HepG2 (cell line): ENCODE measurements around the gene C9orf43. TPM values are rescaled to one million over a fixed set of nuclear protein-coding genes. Genes with fewer than 3 reads are reported as not detected.

ENCODE experiments used
- FOXP1 ChIP-seq, 2 experiments: fragments of 450-650 bp in 1 of 2; IDR thresholded peaks; 2 replicates each; pipeline ENCODE4 v1.6.1; 2017 to 2018; ENCODE audit warnings: antibody characterized with exemption in 1 of 2
- GTF2F1 ChIP-seq: fragments of 150-350 bp; IDR thresholded peaks from 2 replicates; pipeline ENCODE4 v1.6.1; 2014; ENCODE audit warnings: low read length
- HES4 ChIP-seq: sonication (generic); formaldehyde crosslinking; IDR thresholded peaks from 2 replicates; pipeline ENCODE4 v1.9.0; 2021; ENCODE audit warnings: mild to moderate bottlenecking, missing genetic modification reagents, borderline replicate concordance
- KLF16 ChIP-seq, 2 experiments: sonication (generic) in 1 of 2; formaldehyde crosslinking in 1 of 2; IDR thresholded peaks; 2 replicates each; pipeline versions ENCODE4 v1.6.1 to v1.8.0; 2016 to 2023; ENCODE audit warnings: missing genetic modification reagents in 2 of 2, missing compliant biosample characterization in 1 of 2
- MAF1 ChIP-seq: sonication (generic); formaldehyde crosslinking; IDR thresholded peaks from 2 replicates; pipeline ENCODE4 v1.5.0; 2020; ENCODE audit warnings: missing genetic modification reagents, borderline replicate concordance
- NBN ChIP-seq: fragments of 450-650 bp; conservative IDR thresholded peaks from 2 replicates; pipeline ENCODE4 v1.6.1; 2017
- RORA ChIP-seq: sonication (generic); formaldehyde crosslinking; IDR thresholded peaks from 2 replicates; pipeline ENCODE4 v1.5.0; 2020; ENCODE audit warnings: mild to moderate bottlenecking, missing genetic modification reagents, moderate library complexity
- TCF7L2 ChIP-seq: IDR thresholded peaks from 2 replicates; pipeline ENCODE4 v1.6.1; 2011; ENCODE audit warnings: mild to moderate bottlenecking, low read depth, low read length, moderate library complexity
- TMF1 ChIP-seq: sonication (generic); formaldehyde crosslinking; IDR thresholded peaks from 2 replicates; pipeline ENCODE4 v1.8.1; 2022; ENCODE audit warnings: low read depth, missing genetic modification reagents
- ZFP37 ChIP-seq: sonication (generic); formaldehyde crosslinking; IDR thresholded peaks from 2 replicates; pipeline ENCODE4 v1.4.0; 2020; ENCODE audit warnings: missing genetic modification reagents, borderline replicate concordance
- ZNF451 ChIP-seq: sonication (generic); formaldehyde crosslinking; IDR thresholded peaks from 2 replicates; pipeline ENCODE4 v1.5.0; 2020; ENCODE audit warnings: mild to moderate bottlenecking, missing genetic modification reagents
- ZNF816 ChIP-seq: sonication (generic); formaldehyde crosslinking; IDR thresholded peaks from 2 replicates; pipeline ENCODE4 v1.8.0; 2022; ENCODE audit warnings: missing genetic modification reagents, mild to moderate bottlenecking, borderline replicate concordance
- polyA plus RNA-seq, 8 experiments: library from polyadenylated mRNA; depleted of rRNA in 3 of 8; stranded (reverse) in 7 of 8; unstranded in 1 of 8; fragments of >200 nt; fragmentation: Illumina TruSeq in 4 of 8; extraction: Trizol in 4 of 8; gene quantifications; 2 replicates each; pipeline versions ENCODE4 v1.2.1 to v1.2.3, GENCODE V29; 2011 to 2016; ENCODE audit warnings: low read depth in 4 of 8, missing spikeins in 1 of 8, mixed read lengths in 1 of 8; ENCODE audit not compliant: insufficient read depth in 1 of 8
- total RNA-seq, 5 experiments: library from RNA; depleted of rRNA; stranded (reverse); fragments of >200 nt; fragmentation: Illumina TruSeq; extraction: Trizol; gene quantifications; 2 replicates each; pipeline ENCODE4 v1.2.3, GENCODE V29; 2016; ENCODE audit warnings: low read depth in 1 of 5
- TF ChIP-seq, protein P1 (sequence below): sonication (generic); formaldehyde crosslinking; IDR thresholded peaks from 2 replicates; pipeline ENCODE4 v1.5.1; 2020; ENCODE audit warnings: mild to moderate bottlenecking, missing genetic modification reagents, borderline replicate concordance
- TF ChIP-seq, protein P2 (sequence below): sonication (generic); formaldehyde crosslinking; IDR thresholded peaks from 2 replicates; pipeline ENCODE4 v1.5.0; 2020; ENCODE audit warnings: mild to moderate bottlenecking, low read depth, missing genetic modification reagents, borderline replicate concordance
- TF ChIP-seq, protein P3 (sequence below): sonication (generic); formaldehyde crosslinking; IDR thresholded peaks from 2 replicates; pipeline ENCODE4 v1.4.0; 2020; ENCODE audit warnings: missing genetic modification reagents
- TF ChIP-seq, protein P4 (sequence below): IDR thresholded peaks from 2 replicates; pipeline ENCODE4 v1.6.1; 2012; ENCODE audit warnings: low read length, improper control_type of control experiment

Gene C9orf43
- total and polyA plus RNA-seq, 2 of the 13 experiments (the other 11 are each of a cell fraction or from before 2014, with no cell fraction given): 0.24 to 0.31 TPM

DNA sequence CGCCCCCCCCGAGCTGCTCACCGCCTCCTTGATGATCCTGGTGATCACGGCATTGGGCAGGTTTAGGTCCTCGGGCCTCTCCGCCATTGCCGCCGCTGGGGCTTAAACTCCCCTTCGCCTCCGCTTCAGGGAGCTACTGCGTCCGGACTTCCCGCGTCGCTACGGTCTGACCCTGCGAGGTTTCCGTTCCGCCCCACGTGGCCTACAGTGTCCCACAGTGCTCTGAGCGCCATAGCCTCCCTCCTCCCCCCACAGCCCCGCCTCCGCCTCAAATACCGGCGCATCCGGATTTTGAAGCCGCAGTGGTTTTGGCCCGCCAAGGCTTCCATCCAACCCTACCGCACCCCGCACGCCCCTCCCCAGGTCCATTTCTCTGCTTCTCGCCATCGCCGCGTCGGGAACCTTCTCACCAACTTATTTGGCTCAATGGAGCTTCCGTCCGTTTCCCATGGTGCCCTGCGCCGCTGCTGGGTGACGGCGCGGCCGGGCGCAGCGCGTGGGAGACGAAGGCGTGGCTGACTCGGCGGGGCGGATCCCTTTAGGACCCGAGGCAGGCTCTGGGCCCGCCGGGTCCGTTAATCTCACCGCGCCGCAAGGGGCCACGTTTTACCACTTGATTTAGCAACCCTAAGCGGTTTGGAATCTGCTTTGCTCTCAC lies at the start of gene C9orf43, which contains the start of gene POLE3 (continued):
- TF ChIP-seq, protein P1, sequence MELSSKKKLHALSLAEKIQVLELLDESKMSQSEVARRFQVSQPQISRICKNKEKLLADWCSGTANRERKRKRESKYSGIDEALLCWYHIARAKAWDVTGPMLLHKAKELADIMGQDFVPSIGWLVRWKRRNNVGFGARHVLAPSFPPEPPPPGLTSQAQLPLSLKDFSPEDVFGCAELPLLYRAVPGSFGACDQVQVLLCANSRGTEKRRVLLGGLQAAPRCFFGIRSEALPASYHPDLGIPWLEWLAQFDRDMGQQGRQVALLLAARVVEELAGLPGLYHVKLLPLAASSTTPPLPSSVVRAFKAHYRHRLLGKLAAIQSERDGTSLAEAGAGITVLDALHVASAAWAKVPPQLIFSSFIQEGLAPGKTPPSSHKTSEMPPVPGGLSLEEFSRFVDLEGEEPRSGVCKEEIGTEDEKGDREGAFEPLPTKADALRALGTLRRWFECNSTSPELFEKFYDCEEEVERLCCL (CRISPR knock-in tag): no peak; the same call in 1 of the 2 replicates
- TF ChIP-seq RORA (CRISPR knock-in tag): no peak
- TF ChIP-seq, protein P2, sequence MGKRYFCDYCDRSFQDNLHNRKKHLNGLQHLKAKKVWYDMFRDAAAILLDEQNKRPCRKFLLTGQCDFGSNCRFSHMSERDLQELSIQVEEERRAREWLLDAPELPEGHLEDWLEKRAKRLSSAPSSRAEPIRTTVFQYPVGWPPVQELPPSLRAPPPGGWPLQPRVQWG (CRISPR knock-in tag): no peak
- TF ChIP-seq MAF1 (CRISPR knock-in tag): peak; percentile 75; the same call in 1 of the 2 replicates
- TF ChIP-seq TMF1 (CRISPR knock-in tag): peak; percentile 83; the same call in 1 of the 2 replicates
- no peak for TF ChIP-seq GTF2F1
- no peak for TF ChIP-seq NBN
- TF ChIP-seq HES4 (CRISPR knock-in tag): peak; percentile 50; the same call in 1 of the 2 replicates
- TF ChIP-seq, protein P3, sequence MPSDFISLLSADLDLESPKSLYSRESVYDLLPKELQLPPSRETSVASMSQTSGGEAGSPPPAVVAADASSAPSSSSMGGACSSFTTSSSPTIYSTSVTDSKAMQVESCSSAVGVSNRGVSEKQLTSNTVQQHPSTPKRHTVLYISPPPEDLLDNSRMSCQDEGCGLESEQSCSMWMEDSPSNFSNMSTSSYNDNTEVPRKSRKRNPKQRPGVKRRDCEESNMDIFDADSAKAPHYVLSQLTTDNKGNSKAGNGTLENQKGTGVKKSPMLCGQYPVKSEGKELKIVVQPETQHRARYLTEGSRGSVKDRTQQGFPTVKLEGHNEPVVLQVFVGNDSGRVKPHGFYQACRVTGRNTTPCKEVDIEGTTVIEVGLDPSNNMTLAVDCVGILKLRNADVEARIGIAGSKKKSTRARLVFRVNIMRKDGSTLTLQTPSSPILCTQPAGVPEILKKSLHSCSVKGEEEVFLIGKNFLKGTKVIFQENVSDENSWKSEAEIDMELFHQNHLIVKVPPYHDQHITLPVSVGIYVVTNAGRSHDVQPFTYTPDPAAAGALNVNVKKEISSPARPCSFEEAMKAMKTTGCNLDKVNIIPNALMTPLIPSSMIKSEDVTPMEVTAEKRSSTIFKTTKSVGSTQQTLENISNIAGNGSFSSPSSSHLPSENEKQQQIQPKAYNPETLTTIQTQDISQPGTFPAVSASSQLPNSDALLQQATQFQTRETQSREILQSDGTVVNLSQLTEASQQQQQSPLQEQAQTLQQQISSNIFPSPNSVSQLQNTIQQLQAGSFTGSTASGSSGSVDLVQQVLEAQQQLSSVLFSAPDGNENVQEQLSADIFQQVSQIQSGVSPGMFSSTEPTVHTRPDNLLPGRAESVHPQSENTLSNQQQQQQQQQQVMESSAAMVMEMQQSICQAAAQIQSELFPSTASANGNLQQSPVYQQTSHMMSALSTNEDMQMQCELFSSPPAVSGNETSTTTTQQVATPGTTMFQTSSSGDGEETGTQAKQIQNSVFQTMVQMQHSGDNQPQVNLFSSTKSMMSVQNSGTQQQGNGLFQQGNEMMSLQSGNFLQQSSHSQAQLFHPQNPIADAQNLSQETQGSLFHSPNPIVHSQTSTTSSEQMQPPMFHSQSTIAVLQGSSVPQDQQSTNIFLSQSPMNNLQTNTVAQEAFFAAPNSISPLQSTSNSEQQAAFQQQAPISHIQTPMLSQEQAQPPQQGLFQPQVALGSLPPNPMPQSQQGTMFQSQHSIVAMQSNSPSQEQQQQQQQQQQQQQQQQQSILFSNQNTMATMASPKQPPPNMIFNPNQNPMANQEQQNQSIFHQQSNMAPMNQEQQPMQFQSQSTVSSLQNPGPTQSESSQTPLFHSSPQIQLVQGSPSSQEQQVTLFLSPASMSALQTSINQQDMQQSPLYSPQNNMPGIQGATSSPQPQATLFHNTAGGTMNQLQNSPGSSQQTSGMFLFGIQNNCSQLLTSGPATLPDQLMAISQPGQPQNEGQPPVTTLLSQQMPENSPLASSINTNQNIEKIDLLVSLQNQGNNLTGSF: no peak; the same call in 1 of the 2 replicates
- no peak for TF ChIP-seq FOXP1 (IDR thresholded peaks at IDR 0.05)
- no peak for TF ChIP-seq FOXP1 (CRISPR knock-in tag; IDR thresholded peaks at IDR 0.05)
- TF ChIP-seq TCF7L2: no peak
- TF ChIP-seq ZNF816 (CRISPR knock-in tag): peak; percentile 85; the same call in 1 of the 2 replicates
- TF ChIP-seq KLF16 (CRISPR knock-in tag; IDR thresholded peaks at IDR 0.05): peak; percentile 73 to 92; a peak in 3 of 4 replicates
- no peak for TF ChIP-seq ZFP37
- TF ChIP-seq ZNF451 (CRISPR knock-in tag): no peak
- TF ChIP-seq, protein P4, sequence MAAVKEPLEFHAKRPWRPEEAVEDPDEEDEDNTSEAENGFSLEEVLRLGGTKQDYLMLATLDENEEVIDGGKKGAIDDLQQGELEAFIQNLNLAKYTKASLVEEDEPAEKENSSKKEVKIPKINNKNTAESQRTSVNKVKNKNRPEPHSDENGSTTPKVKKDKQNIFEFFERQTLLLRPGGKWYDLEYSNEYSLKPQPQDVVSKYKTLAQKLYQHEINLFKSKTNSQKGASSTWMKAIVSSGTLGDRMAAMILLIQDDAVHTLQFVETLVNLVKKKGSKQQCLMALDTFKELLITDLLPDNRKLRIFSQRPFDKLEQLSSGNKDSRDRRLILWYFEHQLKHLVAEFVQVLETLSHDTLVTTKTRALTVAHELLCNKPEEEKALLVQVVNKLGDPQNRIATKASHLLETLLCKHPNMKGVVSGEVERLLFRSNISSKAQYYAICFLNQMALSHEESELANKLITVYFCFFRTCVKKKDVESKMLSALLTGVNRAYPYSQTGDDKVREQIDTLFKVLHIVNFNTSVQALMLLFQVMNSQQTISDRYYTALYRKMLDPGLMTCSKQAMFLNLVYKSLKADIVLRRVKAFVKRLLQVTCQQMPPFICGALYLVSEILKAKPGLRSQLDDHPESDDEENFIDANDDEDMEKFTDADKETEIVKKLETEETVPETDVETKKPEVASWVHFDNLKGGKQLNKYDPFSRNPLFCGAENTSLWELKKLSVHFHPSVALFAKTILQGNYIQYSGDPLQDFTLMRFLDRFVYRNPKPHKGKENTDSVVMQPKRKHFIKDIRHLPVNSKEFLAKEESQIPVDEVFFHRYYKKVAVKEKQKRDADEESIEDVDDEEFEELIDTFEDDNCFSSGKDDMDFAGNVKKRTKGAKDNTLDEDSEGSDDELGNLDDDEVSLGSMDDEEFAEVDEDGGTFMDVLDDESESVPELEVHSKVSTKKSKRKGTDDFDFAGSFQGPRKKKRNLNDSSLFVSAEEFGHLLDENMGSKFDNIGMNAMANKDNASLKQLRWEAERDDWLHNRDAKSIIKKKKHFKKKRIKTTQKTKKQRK: no peak
